Right lobe of liver (tissue), 4 donors: ENCODE results near the gene SLC6A18.

Experiments used
- POLR2A ChIP-seq: fragments of 450-650 bp; IDR thresholded peaks from one replicate; pipeline ENCODE4 v1.6.1; 2017; ENCODE audit warnings: antibody characterized with exemption, mild to moderate bottlenecking
- TF ChIP-seq, protein P1 (sequence below), 4 donors: fragments of 200-600 bp in 3 of 4; fragments of 450-650 bp in 1 of 4; IDR thresholded peaks; one replicate each; pipeline versions ENCODE4 v1.5.1 to v1.8.0; 2016 to 2022; ENCODE audit warnings: antibody characterized with exemption in 4 of 4, mild to moderate bottlenecking in 2 of 4
- donor health status: DM: no; HTN: no; CAD: no.
- donor health status: DM: no; HTN: no; CAD: no.
- donor health status: DM: no; HTN: yes; CAD: no.

DNA sequence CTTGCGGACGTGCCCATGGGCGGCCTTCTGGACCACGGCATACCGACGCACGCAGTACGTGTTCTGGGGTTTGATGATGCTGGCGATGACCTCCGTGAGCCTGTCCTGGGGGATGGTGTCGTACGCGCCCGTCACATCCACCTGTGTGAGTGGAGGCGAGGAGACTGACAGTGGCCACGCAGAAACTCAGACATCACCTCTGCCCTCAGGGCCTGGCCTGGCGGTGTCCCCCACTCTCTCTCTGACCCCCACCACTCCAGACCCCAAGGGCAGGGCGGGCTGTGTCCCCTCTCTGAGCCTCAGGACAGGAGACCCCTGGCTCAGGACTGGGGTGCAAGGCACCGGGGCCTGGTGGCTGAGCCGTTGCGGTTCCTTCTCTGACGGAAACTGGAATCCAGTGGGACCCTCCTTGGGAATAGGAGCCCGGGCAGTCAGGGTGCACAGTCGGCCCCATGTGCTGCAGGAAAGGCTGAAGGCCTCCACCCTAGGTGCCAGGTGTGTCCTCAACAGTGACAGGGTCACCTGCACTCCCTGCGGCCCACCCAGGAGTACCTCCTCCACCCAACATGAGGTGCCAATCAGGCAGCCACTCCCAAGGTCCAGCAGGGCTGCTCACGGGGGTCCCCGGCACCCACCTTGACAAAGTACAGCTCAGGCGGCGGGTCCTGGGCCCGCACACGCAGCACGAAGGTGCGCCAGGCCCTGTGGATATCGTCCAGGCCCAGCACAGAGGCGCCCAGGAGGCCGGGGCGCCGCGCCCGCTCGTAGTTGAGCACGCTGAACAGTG is 53.7 kb downstream of the SLC6A18 start:
- TF ChIP-seq, protein P1, sequence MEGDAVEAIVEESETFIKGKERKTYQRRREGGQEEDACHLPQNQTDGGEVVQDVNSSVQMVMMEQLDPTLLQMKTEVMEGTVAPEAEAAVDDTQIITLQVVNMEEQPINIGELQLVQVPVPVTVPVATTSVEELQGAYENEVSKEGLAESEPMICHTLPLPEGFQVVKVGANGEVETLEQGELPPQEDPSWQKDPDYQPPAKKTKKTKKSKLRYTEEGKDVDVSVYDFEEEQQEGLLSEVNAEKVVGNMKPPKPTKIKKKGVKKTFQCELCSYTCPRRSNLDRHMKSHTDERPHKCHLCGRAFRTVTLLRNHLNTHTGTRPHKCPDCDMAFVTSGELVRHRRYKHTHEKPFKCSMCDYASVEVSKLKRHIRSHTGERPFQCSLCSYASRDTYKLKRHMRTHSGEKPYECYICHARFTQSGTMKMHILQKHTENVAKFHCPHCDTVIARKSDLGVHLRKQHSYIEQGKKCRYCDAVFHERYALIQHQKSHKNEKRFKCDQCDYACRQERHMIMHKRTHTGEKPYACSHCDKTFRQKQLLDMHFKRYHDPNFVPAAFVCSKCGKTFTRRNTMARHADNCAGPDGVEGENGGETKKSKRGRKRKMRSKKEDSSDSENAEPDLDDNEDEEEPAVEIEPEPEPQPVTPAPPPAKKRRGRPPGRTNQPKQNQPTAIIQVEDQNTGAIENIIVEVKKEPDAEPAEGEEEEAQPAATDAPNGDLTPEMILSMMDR (IDR thresholded peaks at IDR 0.05): no peak
- TF ChIP-seq POLR2A: no peak
